Endothelial cell of coronary artery (primary cell): ENCODE results near the gene OR13G1. TPM values are rescaled to one million over a fixed set of nuclear protein-coding genes. Genes with fewer than 3 reads are reported as not detected.

Experiments
- total RNA-seq: library from RNA; depleted of rRNA; stranded (reverse); fragments of >200 nt; gene quantifications from 2 replicates; pipeline ENCODE4 v1.2.3, GENCODE V29; 2014

The OR13G1 gene
- not detected in 2 replicates for total RNA-seq

GRCh38 chr1:247679639-247680038 is at the start of gene OR13G1:
OR13G1 (minus strand) TSS chr1:247679739; CDS start chr1:247673041, 6,698 bp downstream.

GRCh38 chr1:247716546-247716945 is 37.0 kb upstream of the OR13G1 start, which contains the start of gene OR6F1:
OR6F1 (minus strand) TSS chr1:247716646; CDS start chr1:247712755, 3,891 bp downstream.

Other genes starting within 250 kb of the OR13G1 start
- not detected in 2 replicates for gene OR2B11, start 221.6 kb downstream of the OR13G1 start, total RNA-seq
- not detected in 2 replicates for gene OR2C3, start 143.3 kb downstream of the OR13G1 start, total RNA-seq
- not detected in 2 replicates for gene GCSAML, start 130.6 kb downstream of the OR13G1 start, total RNA-seq
- gene OR2G2, start 91.4 kb downstream of the OR13G1 start, total RNA-seq = not detected in 2 replicates
- not detected in 2 replicates for gene OR2G3, start 74.2 kb downstream of the OR13G1 start, total RNA-seq
- not detected in 2 replicates for gene OR6F1, start 36.9 kb upstream of the OR13G1 start, total RNA-seq
- gene OR14K1, start 58.9 kb upstream of the OR13G1 start, total RNA-seq = not detected in 2 replicates
- not detected in 2 replicates for gene OR14A2, start 68.4 kb upstream of the OR13G1 start, total RNA-seq
- gene OR1C1, start 80.8 kb upstream of the OR13G1 start, total RNA-seq = not detected in 2 replicates
- not detected in 2 replicates for gene OR14A16, start 144.4 kb upstream of the OR13G1 start, total RNA-seq
- not detected in 2 replicates for gene OR11L1, start 162.2 kb upstream of the OR13G1 start, total RNA-seq
- under 0.01 and 0.09 TPM in 2 replicates for gene TRIM58, start 177.4 kb upstream of the OR13G1 start, total RNA-seq
- gene OR2W3, start 215.8 kb upstream of the OR13G1 start, total RNA-seq = not detected in 2 replicates
- gene OR2T8, start 240.5 kb upstream of the OR13G1 start, total RNA-seq = not detected in 2 replicates
- gene OR2AJ1, start 245.2 kb upstream of the OR13G1 start, total RNA-seq = not detected in 2 replicates